ENCODE measurements around the gene ACTRT1. TPM values are rescaled to one million over a fixed set of nuclear protein-coding genes. Genes with fewer than 3 reads are reported as not detected.

The ACTRT1 gene
- total RNA-seq = not detected in 2 replicates

GRCh38 chrX:128052303-128052702, at the start of gene ACTRT1:
TSS of gene ACTRT1 (minus strand) at chrX:128052403. CDS start at chrX:128052206, 197 bp downstream.

